SK-N-SH treated with all-trans-retinoic acid at 6 μM for 48 hours (cell line): ENCODE data around the gene NR1H3.

Experiments
- ARNTL ChIP-seq: fragments of 450-650 bp; formaldehyde crosslinking; IDR thresholded peaks from 2 replicates; pipeline ENCODE4 v1.5.0; 2020; ENCODE audit warnings: low read depth, mild to moderate bottlenecking, moderate library complexity, borderline replicate concordance
- ESRRG ChIP-seq: fragments of 250-450 bp; sonication (Bioruptor Pico); IDR thresholded peaks from 2 replicates; pipeline ENCODE4 v1.6.1; 2021; ENCODE audit warnings: mild to moderate bottlenecking
- OSR1 ChIP-seq: fragments of 250-450 bp; sonication (Bioruptor Pico); IDR thresholded peaks from 2 replicates; pipeline ENCODE4 v1.8.0; 2022; ENCODE audit warnings: moderate library complexity, mild to moderate bottlenecking, inconsistent platforms

DNA sequence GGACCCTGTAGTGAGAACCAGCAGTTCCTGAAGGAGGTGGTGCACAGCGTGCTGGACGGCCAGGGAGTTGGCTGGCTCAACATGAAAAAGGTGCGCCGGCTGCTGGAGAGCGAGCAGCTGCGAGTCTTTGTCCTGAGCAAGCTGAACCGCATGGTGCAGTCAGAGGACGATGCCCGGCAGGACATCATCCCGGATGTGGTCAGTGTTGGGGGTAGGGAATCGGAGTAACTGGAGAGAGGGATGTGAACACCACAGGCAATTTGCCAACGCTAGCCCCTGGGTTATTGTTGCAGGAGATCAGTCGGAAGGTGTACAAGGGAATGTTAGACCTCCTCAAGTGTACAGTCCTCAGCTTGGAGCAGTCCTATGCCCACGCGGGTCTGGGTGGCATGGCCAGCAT, 32.1 kb downstream of the NR1H3 start:
- no peak for TF ChIP-seq ARNTL
- TF ChIP-seq ESRRG (CRISPR knock-in tag) = no peak
- no peak for TF ChIP-seq OSR1 (CRISPR knock-in tag)
